K562 (cell line): ENCODE data around the gene C3. TPM values are rescaled to one million over a fixed set of nuclear protein-coding genes. Genes with fewer than 3 reads are reported as not detected.

Experiments used
- CTBP1 ChIP-seq: fragments of 450-650 bp; IDR thresholded peaks from 2 replicates; pipeline ENCODE4 v1.6.1; 2016; ENCODE audit warnings: borderline replicate concordance
- IFI16 ChIP-seq: fragments of 250-450 bp; sonication (Bioruptor Pico); IDR thresholded peaks from 2 replicates; pipeline ENCODE4 v2.1.2; 2022; ENCODE audit warnings: mild to moderate bottlenecking, inconsistent platforms
- NFE2L1 ChIP-seq: fragments of 450-650 bp; IDR thresholded peaks from 2 replicates; pipeline ENCODE4 v1.6.1; 2016; ENCODE audit warnings: missing genetic modification characterization, low read depth, mild to moderate bottlenecking, missing compliant biosample characterization, moderate library complexity, borderline replicate concordance
- RREB1 ChIP-seq: fragments of 250-450 bp; sonication (Bioruptor Pico); IDR thresholded peaks from 2 replicates; pipeline ENCODE4 v1.4.0; 2020
- SIN3B ChIP-seq: fragments of 450-650 bp; IDR thresholded peaks from 2 replicates; pipeline ENCODE4 v1.6.1; 2017; ENCODE audit warnings: low read depth, mild to moderate bottlenecking, moderate library complexity
- ZFP30 ChIP-seq: fragments of 250-450 bp; sonication (Bioruptor Pico); IDR thresholded peaks from 2 replicates; pipeline ENCODE4 v1.8.0; 2022; ENCODE audit warnings: moderate library complexity, mild to moderate bottlenecking, inconsistent platforms, borderline replicate concordance
- ZNF668 ChIP-seq: fragments of 250-450 bp; sonication (Bioruptor Pico); IDR thresholded peaks from 2 replicates; pipeline ENCODE4 v1.8.0; 2022; ENCODE audit warnings: mild to moderate bottlenecking, inconsistent platforms
- ZZZ3 ChIP-seq: fragments of 450-650 bp; IDR thresholded peaks from 2 replicates; pipeline ENCODE4 v1.6.1; 2016; ENCODE audit warnings: antibody characterized with exemption, mild to moderate bottlenecking, moderate library complexity
- polyA plus RNA-seq, 8 experiments: library from polyadenylated mRNA; depleted of rRNA in 4 of 8; stranded (reverse) in 5 of 8; unstranded in 3 of 8; fragments of >200 nt; fragmentation: Nextera tagmentation in 2 of 8; fragmentation: Illumina TruSeq in 1 of 8; extraction: Ambion mirVana in 2 of 8; extraction: Trizol in 1 of 8; gene quantifications; 2 replicates each; pipeline versions ENCODE4 v1.2.1 to v1.2.3, GENCODE V29; 2011 to 2014; ENCODE audit warnings: inconsistent platforms in 1 of 8, missing spikeins in 1 of 8
- total RNA-seq, 7 experiments: library from RNA; depleted of rRNA in 6 of 7; stranded (reverse); fragments of >200 nt in 6 of 7; fragmentation: Illumina TruSeq in 2 of 7; extraction: Trizol in 2 of 7; gene quantifications; 2 replicates each; pipeline versions ENCODE4 v1.2.1 to v1.2.3, GENCODE V29; 2011 to 2021; ENCODE audit warnings: low replicate concordance in 1 of 7
- TF ChIP-seq, protein P1 (sequence below): fragments of 250-450 bp; sonication (Bioruptor Pico); IDR thresholded peaks from 2 replicates; pipeline ENCODE4 v1.8.0; 2021; ENCODE audit warnings: mild to moderate bottlenecking, moderate library complexity
- TF ChIP-seq, protein P2 (sequence below), 2 experiments: fragments of 450-650 bp; IDR thresholded peaks; 2 replicates each; pipeline ENCODE4 v1.6.1; 2016; ENCODE audit warnings: mild to moderate bottlenecking in 2 of 2, borderline replicate concordance in 1 of 2, low read depth in 1 of 2, moderate library complexity in 1 of 2

Gene C3
- total and polyA plus RNA-seq, 9 of the 15 experiments (the other 6 are each of a cell fraction or from before 2014, with no cell fraction given) = 0.59 to 10.6 (median 2.2) TPM

- TF ChIP-seq RREB1 (CRISPR knock-in tag) (no peak), NFE2L1 (no peak), IFI16 (CRISPR knock-in tag) (no peak), ZNF668 (CRISPR knock-in tag) (no peak), SIN3B (no peak), ZFP30 (no peak), ZZZ3 (no peak), CTBP1 (peak; percentile 22; the same call in 1 of the 2 replicates)
- TF ChIP-seq, protein P1, sequence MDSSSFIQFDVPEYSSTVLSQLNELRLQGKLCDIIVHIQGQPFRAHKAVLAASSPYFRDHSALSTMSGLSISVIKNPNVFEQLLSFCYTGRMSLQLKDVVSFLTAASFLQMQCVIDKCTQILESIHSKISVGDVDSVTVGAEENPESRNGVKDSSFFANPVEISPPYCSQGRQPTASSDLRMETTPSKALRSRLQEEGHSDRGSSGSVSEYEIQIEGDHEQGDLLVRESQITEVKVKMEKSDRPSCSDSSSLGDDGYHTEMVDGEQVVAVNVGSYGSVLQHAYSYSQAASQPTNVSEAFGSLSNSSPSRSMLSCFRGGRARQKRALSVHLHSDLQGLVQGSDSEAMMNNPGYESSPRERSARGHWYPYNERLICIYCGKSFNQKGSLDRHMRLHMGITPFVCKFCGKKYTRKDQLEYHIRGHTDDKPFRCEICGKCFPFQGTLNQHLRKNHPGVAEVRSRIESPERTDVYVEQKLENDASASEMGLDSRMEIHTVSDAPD (CRISPR knock-in tag) = no peak
- TF ChIP-seq, protein P2, sequence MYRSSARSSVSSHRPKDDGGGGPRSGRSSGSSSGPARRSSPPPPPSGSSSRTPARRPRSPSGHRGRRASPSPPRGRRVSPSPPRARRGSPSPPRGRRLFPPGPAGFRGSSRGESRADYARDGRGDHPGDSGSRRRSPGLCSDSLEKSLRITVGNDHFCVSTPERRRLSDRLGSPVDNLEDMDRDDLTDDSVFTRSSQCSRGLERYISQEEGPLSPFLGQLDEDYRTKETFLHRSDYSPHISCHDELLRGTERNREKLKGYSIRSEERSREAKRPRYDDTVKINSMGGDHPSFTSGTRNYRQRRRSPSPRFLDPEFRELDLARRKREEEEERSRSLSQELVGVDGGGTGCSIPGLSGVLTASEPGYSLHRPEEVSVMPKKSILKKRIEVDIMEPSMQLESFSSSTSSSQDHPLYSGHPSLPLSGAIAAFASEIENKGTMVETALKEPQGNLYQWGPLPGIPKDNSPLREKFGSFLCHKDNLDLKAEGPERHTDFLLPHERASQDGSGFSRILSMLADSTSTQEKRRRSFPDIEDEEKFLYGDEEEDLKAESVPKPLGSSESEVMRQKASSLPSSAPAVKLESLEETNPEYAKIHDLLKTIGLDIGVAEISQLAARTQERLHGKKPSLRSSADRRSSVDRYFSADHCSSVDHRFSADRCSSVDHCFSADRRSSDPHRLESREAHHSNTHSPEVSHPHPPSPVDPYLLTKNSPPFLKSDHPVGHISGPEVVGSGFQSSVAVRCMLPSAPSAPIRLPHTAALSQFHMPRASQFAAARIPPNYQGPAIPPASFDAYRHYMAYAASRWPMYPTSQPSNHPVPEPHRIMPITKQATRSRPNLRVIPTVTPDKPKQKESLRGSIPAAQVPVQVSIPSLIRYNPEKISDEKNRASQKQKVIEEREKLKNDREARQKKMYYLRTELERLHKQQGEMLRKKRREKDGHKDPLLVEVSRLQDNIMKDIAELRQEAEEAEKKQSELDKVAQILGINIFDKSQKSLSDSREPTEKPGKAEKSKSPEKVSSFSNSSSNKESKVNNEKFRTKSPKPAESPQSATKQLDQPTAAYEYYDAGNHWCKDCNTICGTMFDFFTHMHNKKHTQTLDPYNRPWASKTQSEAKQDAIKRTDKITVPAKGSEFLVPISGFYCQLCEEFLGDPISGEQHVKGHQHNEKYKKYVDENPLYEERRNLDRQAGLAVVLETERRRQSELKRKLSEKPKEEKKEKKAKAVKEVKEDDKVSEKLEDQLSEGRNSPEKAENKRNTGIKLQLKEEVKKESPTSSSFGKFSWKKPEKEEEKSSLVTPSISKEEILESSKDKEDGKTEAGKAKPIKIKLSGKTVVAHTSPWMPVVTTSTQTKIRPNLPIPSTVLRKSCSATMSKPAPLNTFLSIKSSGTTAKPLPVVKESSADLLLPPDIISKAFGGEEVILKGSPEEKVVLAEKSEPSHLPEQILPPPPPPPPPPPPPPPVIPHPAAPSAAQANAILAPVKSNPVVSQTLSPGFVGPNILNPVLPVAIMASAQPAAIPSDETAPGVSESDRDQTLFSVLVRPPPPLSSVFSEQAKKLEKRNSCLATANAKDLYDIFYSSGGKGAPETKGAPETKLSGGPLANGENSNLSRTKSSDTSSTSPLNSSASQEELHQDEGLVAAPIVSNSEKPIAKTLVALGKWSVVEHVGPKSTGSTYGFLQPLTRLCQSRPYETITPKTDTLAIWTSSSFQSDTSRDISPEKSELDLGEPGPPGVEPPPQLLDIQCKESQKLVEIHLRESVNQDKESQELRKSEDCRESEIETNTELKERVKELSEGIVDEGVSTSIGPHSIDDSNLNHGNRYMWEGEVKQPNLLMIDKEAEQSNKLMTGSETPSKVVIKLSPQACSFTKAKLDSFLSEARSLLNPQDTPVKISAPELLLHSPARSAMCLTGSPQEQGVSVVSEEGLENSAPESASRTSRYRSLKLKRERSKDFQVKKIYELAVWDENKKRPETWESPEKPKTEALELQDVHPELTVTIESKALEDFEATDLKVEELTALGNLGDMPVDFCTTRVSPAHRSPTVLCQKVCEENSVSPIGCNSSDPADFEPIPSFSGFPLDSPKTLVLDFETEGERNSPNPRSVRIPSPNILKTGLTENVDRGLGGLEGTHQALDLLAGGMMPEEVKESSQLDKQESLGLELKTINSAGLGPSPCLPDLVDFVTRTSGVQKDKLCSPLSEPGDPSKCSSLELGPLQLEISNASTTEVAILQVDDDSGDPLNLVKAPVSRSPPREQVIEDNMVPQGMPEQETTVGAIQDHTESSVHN (IDR thresholded peaks at IDR 0.05; ENCODE audit: borderline replicate concordance in 1 of 2, low read depth in 1 of 2) = no peak
Measured at GRCh38 chr19:6739883-6740588, 19.6 kb upstream of the C3 start (continued).
